ENCODE results near the gene TMPRSS4. TPM values are rescaled to one million over a fixed set of nuclear protein-coding genes. Genes with fewer than 3 reads are reported as not detected.
A peak's percentile ranks its signal among the peaks of the same experiment; 100 is the strongest.

Gene TMPRSS4
- total and polyA plus RNA-seq, 2 of the 13 experiments (the other 11 are each of a cell fraction or from before 2014, with no cell fraction given): 0.32 TPM; not detected in 1

GRCh38 chr11:118145285-118146227 is 68.7 kb downstream of the TMPRSS4 start (continued):
- peak; percentile 40; the same call in 1 of the 2 replicates for TF ChIP-seq SMAD1 (CRISPR knock-in tag; IDR thresholded peaks at IDR 0.05; ENCODE audit: borderline replicate concordance, low read depth)
- TF ChIP-seq SMARCE1 (IDR thresholded peaks at IDR 0.05; ENCODE audit: borderline replicate concordance): no peak
- TF ChIP-seq HDAC1 (CRISPR knock-in tag; IDR thresholded peaks at IDR 0.05): peak; percentile 75
- TF ChIP-seq, protein P1, sequence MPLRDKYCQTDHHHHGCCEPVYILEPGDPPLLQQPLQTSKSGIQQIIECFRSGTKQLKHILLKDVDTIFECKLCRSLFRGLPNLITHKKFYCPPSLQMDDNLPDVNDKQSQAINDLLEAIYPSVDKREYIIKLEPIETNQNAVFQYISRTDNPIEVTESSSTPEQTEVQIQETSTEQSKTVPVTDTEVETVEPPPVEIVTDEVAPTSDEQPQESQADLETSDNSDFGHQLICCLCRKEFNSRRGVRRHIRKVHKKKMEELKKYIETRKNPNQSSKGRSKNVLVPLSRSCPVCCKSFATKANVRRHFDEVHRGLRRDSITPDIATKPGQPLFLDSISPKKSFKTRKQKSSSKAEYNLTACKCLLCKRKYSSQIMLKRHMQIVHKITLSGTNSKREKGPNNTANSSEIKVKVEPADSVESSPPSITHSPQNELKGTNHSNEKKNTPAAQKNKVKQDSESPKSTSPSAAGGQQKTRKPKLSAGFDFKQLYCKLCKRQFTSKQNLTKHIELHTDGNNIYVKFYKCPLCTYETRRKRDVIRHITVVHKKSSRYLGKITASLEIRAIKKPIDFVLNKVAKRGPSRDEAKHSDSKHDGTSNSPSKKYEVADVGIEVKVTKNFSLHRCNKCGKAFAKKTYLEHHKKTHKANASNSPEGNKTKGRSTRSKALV (CRISPR knock-in tag; IDR thresholded peaks at IDR 0.05): no peak
- no peak for TF ChIP-seq TP53 (CRISPR knock-in tag; conservative IDR thresholded peaks at IDR 0.05)
- no peak for TF ChIP-seq NFIB (CRISPR knock-in tag; IDR thresholded peaks at IDR 0.05; ENCODE audit: borderline replicate concordance)
- no peak for TF ChIP-seq NFE2L1 (CRISPR knock-in tag; IDR thresholded peaks at IDR 0.05; ENCODE audit: borderline replicate concordance)
- TF ChIP-seq ZNF567 (CRISPR knock-in tag; IDR thresholded peaks at IDR 0.05; ENCODE audit: borderline replicate concordance): peak; percentile 76; the same call in 1 of the 2 replicates
- TF ChIP-seq CENPX (CRISPR knock-in tag; IDR thresholded peaks at IDR 0.05): no peak
- TF ChIP-seq ZNF274 (CRISPR knock-in tag; IDR thresholded peaks at IDR 0.05): no peak
- TF ChIP-seq ZHX2 (IDR thresholded peaks at IDR 0.05; ENCODE audit: low read depth): no peak
- no peak for TF ChIP-seq ZHX2 (CRISPR knock-in tag; IDR thresholded peaks at IDR 0.05; ENCODE audit: borderline replicate concordance)
- no peak for TF ChIP-seq ZSCAN20 (CRISPR knock-in tag; IDR thresholded peaks at IDR 0.05; ENCODE audit: borderline replicate concordance)
- TF ChIP-seq CC2D1A (CRISPR knock-in tag; IDR thresholded peaks at IDR 0.05): no peak
- peak; percentile 74 for TF ChIP-seq GFI1 (CRISPR knock-in tag; IDR thresholded peaks at IDR 0.05; ENCODE audit: borderline replicate concordance)
- no peak for TF ChIP-seq NR1H2 (CRISPR knock-in tag; IDR thresholded peaks at IDR 0.05; ENCODE audit: borderline replicate concordance, low read depth)
- TF ChIP-seq NPAS2 (CRISPR knock-in tag; IDR thresholded peaks at IDR 0.05; ENCODE audit: borderline replicate concordance): no peak
- TF ChIP-seq POLR2A (IDR thresholded peaks at IDR 0.05; ENCODE audit: insufficient read depth in 1 of 2, low read depth in 2 of 2, low read length in 2 of 2): no peak
- no peak for TF ChIP-seq MXD4 (CRISPR knock-in tag; IDR thresholded peaks at IDR 0.05)
- no peak; the same call in none of the 2 replicates for TF ChIP-seq MTERF4 (CRISPR knock-in tag; IDR thresholded peaks at IDR 0.05)
- no peak for TF ChIP-seq SUZ12 (IDR thresholded peaks at IDR 0.05; ENCODE audit: low read depth, low read length)

Data from HepG2 (cell line).